Ramos (cell line): ENCODE data around the gene SPINT4.

Source experiments
- in situ Hi-C: fragments of 300-500 bp; cut with MboI; formaldehyde crosslinking; loops from one replicate; pipeline ENCODE4 v1.14.3; 2022; ENCODE audit warnings: low sequenced_read_pairs; ENCODE audit not compliant: unreplicated experiment

The SPINT4 gene

GRCh38 chr20:45761966-45762365 is 39.8 kb downstream of the SPINT4 start:
- in situ Hi-C loops, result loop anchor here (25.0 kb wide), 2 partner anchors 300 to 450 kb away; partner anchors contain the start of genes MATN4, RBPJL and WFDC2

GRCh38 chr20:45764618-45765282 is 42.6 kb downstream of the SPINT4 start:
- in situ Hi-C loops, result loop anchor here (25.0 kb wide), 2 partner anchors 302 to 452 kb away; partner anchors contain the start of genes MATN4, RBPJL and WFDC2

GRCh38 chr20:45765307-45765875 is 43.2 kb downstream of the SPINT4 start:
- in situ Hi-C loops, result loop anchor here (25.0 kb wide), 2 partner anchors 303 to 453 kb away; partner anchors contain the start of genes MATN4, RBPJL and WFDC2

- in situ Hi-C loops, result loop anchor here (25.0 kb wide), 2 partner anchors 304 to 454 kb away; partner anchors contain the start of genes MATN4, RBPJL and WFDC2
Measured at GRCh38 chr20:45765980-45766379, 43.8 kb downstream of the SPINT4 start.

GRCh38 chr20:45768479-45768878 is 46.3 kb downstream of the SPINT4 start:
- in situ Hi-C loops, result loop anchor here (25.0 kb wide), 2 partner anchors 306 to 456 kb away; partner anchors contain the start of genes MATN4, RBPJL and WFDC2

GRCh38 chr20:45771182-45771759 is 49.1 kb downstream of the SPINT4 start:
- in situ Hi-C loops, result loop anchor here (25.0 kb wide), 2 partner anchors 309 to 459 kb away; partner anchors contain the start of genes MATN4, RBPJL and WFDC2

GRCh38 chr20:45772693-45773092 is 50.5 kb downstream of the SPINT4 start:
- in situ Hi-C loops, result loop anchor here (25.0 kb wide), 2 partner anchors 310 to 460 kb away; partner anchors contain the start of genes MATN4, RBPJL and WFDC2

GRCh38 chr20:45774945-45775344 is 52.8 kb downstream of the SPINT4 start:
- in situ Hi-C loops, result loop anchor here (25.0 kb wide), 2 partner anchors 313 to 463 kb away; partner anchors contain the start of genes MATN4, RBPJL and WFDC2

GRCh38 chr20:45775411-45775810 is 53.3 kb downstream of the SPINT4 start:
- in situ Hi-C loops, result no loop called here
